Cerebellar cortex (tissue), 1 donor: ENCODE results near the gene RFC3.

ENCODE experiments used
- DNase-seq: peaks from one replicate; pipeline ENCODE4 v3.0.0-alpha.2; 2015; ENCODE audit warnings: low spot score

The RFC3 gene

DNA sequence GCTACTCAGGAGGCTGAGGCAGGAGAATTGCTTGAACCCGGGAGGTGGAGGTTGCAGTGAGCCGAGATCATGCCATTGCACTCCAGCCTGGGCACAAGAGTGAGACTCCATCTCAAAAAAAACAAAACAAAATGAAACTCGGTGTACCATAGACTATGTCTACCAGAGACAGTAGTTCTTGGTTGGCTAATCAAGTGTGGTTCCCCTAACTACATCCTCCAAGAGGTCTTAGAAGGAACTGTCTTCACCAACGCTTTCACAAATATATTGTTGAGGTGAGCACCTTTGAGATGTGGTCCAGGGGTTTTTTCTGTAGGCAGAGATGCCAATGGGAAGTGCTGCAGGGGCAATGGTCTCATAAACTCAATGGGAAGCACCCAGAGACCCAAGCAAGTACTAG lies 48.0 kb downstream of the RFC3 start:
- no peak for DNase-seq

GRCh38 chr13:33867472-33867871 lies 49.5 kb downstream of the RFC3 start:
- DNase-seq = no peak

DNA sequence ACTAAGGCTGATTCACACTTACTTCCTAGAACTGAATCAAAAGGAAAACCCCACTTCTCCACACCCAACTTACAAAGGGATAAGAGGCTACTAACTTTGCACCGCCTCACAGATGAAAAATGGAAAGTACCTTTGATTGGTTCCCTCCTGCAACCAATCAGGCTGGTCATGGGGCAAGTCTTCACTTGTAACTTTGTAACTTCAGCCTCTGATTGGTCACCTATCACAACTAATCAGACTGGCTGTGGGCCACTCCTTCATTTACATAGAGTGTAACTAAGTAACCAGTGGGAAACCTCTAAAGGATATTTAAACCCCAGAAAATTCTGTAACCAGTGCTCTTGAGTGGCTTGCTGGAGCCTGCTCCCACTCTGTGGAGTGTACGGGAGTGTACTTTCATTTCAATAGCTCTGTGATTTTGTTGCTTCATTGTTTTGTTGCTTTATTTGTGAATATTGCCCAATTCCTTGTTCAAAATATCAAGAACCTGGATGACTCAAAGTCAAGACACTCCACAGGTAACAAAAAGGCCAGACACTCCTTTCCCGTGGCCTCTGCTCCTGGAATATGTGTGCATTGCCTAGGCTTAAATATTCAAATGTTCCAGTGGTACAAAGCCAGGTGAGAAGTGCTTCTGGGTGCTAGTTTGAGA lies 50.5 kb downstream of the RFC3 start:
- DNase-seq = no peak

GRCh38 chr13:33869005-33869404 lies 51.1 kb downstream of the RFC3 start:
- no peak for DNase-seq

- peak; percentile 99 for DNase-seq
Observed at GRCh38 chr13:33870046-33870668, 52.2 kb downstream of the RFC3 start.

DNA sequence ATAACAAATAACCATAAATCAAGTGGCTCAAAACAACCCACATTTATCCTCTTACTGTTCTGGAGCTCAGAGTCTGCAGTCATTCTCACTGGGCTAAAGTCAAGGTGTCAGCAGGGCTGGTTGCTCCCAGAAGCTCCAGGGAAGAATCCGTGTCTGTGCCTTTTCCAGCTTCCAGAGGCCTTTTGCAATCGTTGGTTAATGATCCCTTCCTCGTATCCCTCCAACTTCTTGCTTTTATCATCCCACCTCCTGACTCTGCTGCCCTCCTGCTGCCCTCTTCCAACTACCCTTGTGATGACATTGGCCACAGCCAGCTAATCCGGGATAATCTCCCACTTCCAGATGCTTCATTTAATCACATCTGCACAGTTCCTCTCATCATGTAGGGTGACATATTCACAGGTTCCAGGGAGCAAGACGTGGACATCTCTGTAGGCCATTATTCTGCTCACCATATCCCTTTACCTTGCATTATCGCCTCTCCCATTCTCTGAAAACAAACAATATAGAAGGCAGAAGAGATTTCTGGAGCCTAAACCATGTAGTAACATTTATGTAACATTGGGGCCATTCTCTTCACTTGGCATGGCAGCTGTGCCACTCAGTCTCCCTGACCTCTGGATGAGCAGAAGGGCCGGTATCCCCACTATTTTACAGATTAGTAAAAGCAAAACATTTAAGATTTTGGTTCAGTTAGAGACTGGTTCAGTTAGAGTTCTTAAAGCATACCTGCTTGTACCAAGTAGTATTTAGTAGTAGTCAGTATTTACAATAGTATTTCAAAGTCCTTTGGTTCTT lies 53.5 kb downstream of the RFC3 start:
- peak; percentile 11 for DNase-seq

GRCh38 chr13:33872005-33872351 lies 54.0 kb downstream of the RFC3 start:
- DNase-seq = no peak

DNA sequence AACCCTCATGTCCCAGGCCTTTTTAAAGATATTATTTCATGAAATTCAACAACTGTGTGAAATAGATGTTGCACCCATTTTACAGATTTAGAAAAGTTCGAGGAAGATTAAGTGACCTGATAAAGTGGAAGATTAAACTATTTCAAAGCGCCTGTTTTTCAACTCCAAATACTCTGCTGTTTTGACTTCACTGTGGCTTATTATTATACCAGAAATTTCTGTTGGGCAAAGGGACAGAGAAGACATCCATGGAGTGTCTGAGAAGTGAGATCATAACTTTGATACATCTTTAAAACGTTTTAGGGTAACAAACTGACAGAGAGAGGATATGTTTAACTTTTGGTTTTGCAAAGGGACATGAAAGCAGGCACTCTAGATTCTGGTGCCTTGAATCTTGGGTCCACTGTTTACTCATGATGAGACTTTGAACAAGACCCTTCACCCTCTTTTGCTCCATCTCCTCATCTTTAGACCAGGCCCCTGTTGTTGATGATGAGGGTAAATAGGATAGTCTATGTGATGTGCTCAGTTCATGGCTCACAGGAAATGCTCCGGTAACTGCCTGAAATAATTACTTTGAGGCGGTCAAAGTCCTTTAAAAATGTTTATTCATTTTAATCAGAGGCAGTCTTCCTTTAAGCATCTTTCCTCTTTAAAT lies 55.4 kb downstream of the RFC3 start:
- DNase-seq = no peak

- DNase-seq = no peak
Observed at GRCh38 chr13:33874871-33875270, 56.9 kb downstream of the RFC3 start.

DNA sequence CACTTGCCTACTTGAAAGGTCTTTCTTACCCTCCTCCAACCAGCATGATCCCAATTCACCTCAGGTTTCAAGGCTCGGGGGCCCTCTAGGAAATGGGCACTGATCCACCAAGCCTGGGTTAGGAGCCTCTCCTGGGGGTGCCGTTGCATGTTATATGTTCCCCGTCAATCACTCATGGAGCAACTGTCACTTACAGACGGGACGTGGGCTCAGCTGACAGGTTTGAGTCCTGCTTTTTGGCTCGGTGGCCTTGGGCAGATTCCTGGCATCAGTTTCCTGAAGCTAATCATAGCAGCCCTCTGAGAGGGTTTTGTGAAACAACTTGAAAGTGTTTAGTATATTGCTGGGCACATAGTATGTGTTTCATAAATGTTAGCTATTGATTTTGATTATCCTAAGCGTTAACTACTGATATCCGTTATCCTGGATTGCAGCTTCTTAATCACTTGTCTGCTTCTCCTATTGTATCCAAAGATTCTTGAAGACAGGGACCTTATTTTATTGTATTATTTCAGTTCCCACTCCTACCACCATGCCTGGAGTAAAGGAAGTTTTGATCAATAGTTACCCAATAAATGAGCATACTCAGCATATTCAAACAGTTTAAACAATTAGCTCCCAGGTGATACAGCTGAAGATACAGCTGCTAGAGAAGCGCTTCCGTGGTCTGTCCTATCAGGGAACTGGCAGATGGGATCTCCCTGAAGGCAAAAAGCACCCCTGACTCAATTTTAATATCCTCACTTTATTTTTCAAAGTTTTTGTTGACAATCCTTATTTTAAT lies 57.9 kb downstream of the RFC3 start:
- no peak for DNase-seq

GRCh38 chr13:33876716-33877394 lies 58.9 kb downstream of the RFC3 start:
- no peak for DNase-seq

- no peak for DNase-seq
Observed at GRCh38 chr13:33879118-33879517, 61.2 kb downstream of the RFC3 start.

DNA sequence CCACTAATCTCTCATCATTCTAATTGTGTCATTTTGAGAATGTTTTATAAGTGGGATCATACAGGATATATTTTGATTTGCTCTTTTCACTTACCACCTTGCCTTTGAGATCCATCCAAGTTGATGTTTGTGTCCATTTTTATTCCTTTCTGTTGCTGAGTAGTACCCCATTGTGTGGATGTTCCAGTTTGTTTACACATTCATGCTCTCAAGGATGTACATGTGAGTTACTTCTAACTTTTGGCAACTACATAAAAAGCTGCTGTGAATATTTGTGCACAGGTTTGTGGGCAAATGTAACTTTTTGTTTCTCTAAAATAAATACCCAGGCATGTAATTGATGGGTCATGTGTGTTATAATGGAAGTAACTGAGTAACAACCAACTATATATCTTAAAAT lies 64.9 kb downstream of the RFC3 start:
- DNase-seq = no peak

GRCh38 chr13:33884531-33885220 lies 66.7 kb downstream of the RFC3 start:
- DNase-seq = no peak
